ENCODE data around the gene HEXIM2. TPM values are rescaled to one million over a fixed set of nuclear protein-coding genes. Genes with fewer than 3 reads are reported as not detected.

HEXIM2 gene
- polyA plus RNA-seq, 3 donors = 2.5 to 3.0 (median 2.9) TPM

GRCh38 chr17:45114117-45114932 lies 47.4 kb upstream of the HEXIM2 start:
- Histone ChIP-seq H3K27me3 (ENCODE audit: control insufficient read depth in 2 of 2, insufficient read depth in 2 of 2, low read length in 2 of 2) (no peaks in the 10 kb centered on the region), H3K9ac (ENCODE audit: insufficient read depth, low read length, poor library complexity, severe bottlenecking) (no peak overlapping the region), H3K27ac (ENCODE audit: low read depth in 1 of 2, low read length in 2 of 2) (no peak overlapping the region), H3K36me3 (replicated peaks in 1 of 2; ENCODE audit: control insufficient read depth in 1 of 2, insufficient read depth in 2 of 2, low read length in 2 of 2) (peaks cover 0 to under 1% of the 10 kb centered on the region in 2 donors), H4K20me1 (ENCODE audit: insufficient read depth, low read length) (peaks cover 1% of the 10 kb centered on the region), H3K79me2 (ENCODE audit: insufficient read depth, low read length) (no peaks in the 10 kb centered on the region), H3K4me3 (replicated peaks in 1 of 3; ENCODE audit: low read depth in 2 of 3, low read length in 3 of 3) (no peak overlapping the region), H3K4me2 (replicated peaks; ENCODE audit: extremely low read depth, low read length, poor library complexity, severe bottlenecking) (no peak overlapping the region), H2AFZ (ENCODE audit: insufficient read depth, low read depth, low read length, poor library complexity, severe bottlenecking) (no peak overlapping the region), H3K4me1 (ENCODE audit: control insufficient read depth in 1 of 2, insufficient read depth in 2 of 2, low read length in 2 of 2) (no peaks in the 10 kb centered on the region), H3K9me3 (replicated peaks in 1 of 2; ENCODE audit: control insufficient read depth in 1 of 2, insufficient read depth in 1 of 2, low read length in 2 of 2) (no peaks in the 10 kb centered on the region)
- TF ChIP-seq CTCF (IDR thresholded peaks at IDR 0.05) = no peak
- Mint-ChIP-seq H3K9me3 (peaks cover 0 to 1% (median 0%) of the 10 kb centered on the region in 7 donors), H3K36me3 (no peaks in the 10 kb centered on the region), H3K27me3 (ENCODE audit: low read depth in 3 of 3) (peaks cover 5 to 10% (median 9%) of the 10 kb centered on the region in 3 donors), H3K4me3 (no peak overlapping the region), H3K4me1 (no peaks in the 10 kb centered on the region), H3K27ac (peak overlapping the region in 1 of 7 donors; percentile 61)
- no peak for DNase-seq
- intact Hi-C loops (cut with micrococcal nuclease) = no loop called here
- WGBS (ENCODE audit: insufficient coverage) = 95% methylated on average over 14 of the region's 19 CpGs

- H3K36me3 Mint-ChIP-seq = peaks cover 0 to 2% of the 10 kb centered on the region in 2 donors
- WGBS (ENCODE audit: insufficient coverage) = 95% methylated on average over 17 of the region's 26 CpGs
- peaks cover 0 to 1% (median 0%) of the 10 kb centered on the region in 7 donors for H3K9me3 Mint-ChIP-seq
- Histone ChIP-seq H2AFZ (ENCODE audit: insufficient read depth, low read depth, low read length, poor library complexity, severe bottlenecking) (no peak overlapping the region), H3K27me3 (ENCODE audit: control insufficient read depth in 2 of 2, insufficient read depth in 2 of 2, low read length in 2 of 2) (peaks cover 0 to 4% of the 10 kb centered on the region in 2 donors), H3K9me3 (replicated peaks in 1 of 2; ENCODE audit: control insufficient read depth in 1 of 2, insufficient read depth in 1 of 2, low read length in 2 of 2) (no peaks in the 10 kb centered on the region), H3K27ac (ENCODE audit: low read depth in 1 of 2, low read length in 2 of 2) (no peak overlapping the region), H3K4me1 (ENCODE audit: control insufficient read depth in 1 of 2, insufficient read depth in 2 of 2, low read length in 2 of 2) (no peaks in the 10 kb centered on the region), H3K79me2 (ENCODE audit: insufficient read depth, low read length) (no peaks in the 10 kb centered on the region), H3K36me3 (replicated peaks in 1 of 2; ENCODE audit: control insufficient read depth in 1 of 2, insufficient read depth in 2 of 2, low read length in 2 of 2) (no peaks in the 10 kb centered on the region), H3K9ac (ENCODE audit: insufficient read depth, low read length, poor library complexity, severe bottlenecking) (no peak overlapping the region), H4K20me1 (ENCODE audit: insufficient read depth, low read length) (no peaks in the 10 kb centered on the region), H3K4me3 (replicated peaks in 1 of 3; ENCODE audit: low read depth in 2 of 3, low read length in 3 of 3) (no peak overlapping the region), H3K4me2 (replicated peaks; ENCODE audit: extremely low read depth, low read length, poor library complexity, severe bottlenecking) (no peak overlapping the region)
- H3K4me1 Mint-ChIP-seq = no peaks in the 10 kb centered on the region
- no peak for TF ChIP-seq CTCF (IDR thresholded peaks at IDR 0.05)
- no peak for DNase-seq
- no peak overlapping the region for H3K27ac Mint-ChIP-seq
- intact Hi-C loops (cut with micrococcal nuclease) = no loop called here
- peaks cover 8 to 15% (median 10%) of the 10 kb centered on the region in 3 donors for H3K27me3 Mint-ChIP-seq (ENCODE audit: low read depth in 3 of 3)
- no peak overlapping the region for H3K4me3 Mint-ChIP-seq
Measured at GRCh38 chr17:45115015-45115625, 46.6 kb upstream of the HEXIM2 start.
